ENCODE results near the gene MPHOSPH6.

- TF ChIP-seq GATA2 (IDR thresholded peaks at IDR 0.05; ENCODE audit: low read depth, low read length): no peak
- TF ChIP-seq GATA3 (IDR thresholded peaks at IDR 0.05; ENCODE audit: low read depth, low read length): no peak
Observed at GRCh38 chr16:82201926-82202325, 31.9 kb upstream of the MPHOSPH6 start.
